ENCODE data around the gene BASP1. TPM values are rescaled to one million over a fixed set of nuclear protein-coding genes. Genes with fewer than 3 reads are reported as not detected.

Gene BASP1
- total and polyA plus RNA-seq, 11 donors, result 0.66 to 13.6 (median 2.8) TPM

DNA sequence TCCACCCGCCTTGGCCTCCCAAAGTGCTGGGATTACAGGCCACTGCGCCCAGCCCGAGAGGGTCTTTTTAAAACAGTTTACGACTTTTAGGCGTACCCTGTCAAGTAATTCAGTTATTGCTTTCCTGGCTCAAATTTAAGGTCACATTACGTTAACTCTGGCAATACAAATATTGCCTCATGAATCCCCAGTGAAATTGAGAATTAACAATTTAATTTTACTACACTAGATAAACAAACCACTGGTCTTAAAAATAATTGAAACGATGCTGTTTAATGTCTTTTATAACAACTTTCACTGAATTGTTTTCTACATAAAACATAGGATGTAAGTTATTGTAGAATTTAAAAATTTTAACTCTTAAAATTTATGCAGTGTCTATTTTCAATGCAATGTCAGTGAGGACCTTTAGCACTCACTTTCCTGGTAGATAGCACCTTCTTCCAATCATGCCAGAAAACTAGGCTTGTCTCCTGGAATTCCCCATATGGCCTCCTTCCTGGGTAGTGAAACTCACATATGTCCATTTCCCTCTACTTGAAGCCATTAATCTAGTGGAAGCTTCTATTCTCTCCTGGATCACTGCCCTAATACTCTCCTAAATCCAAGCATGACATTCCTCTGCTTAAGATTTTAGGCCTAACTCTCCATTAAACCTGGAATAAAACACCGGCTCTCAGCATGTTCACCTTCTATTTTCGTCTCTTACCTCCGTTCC, 13.5 kb downstream of the BASP1 start:
- Histone ChIP-seq H3K9me3 (no peaks in the 10 kb centered on the region), H3K4me3 (no peak overlapping the region), H3K27ac (no peak overlapping the region), H3K36me3 (no peaks in the 10 kb centered on the region), H3K27me3 (peaks cover 0 to 15% (median 0%) of the 10 kb centered on the region in 9 donors), H3K4me1 (peaks cover 0 to 37% (median 0%) of the 10 kb centered on the region in 12 donors)
- TF ChIP-seq POLR2A (IDR thresholded peaks at IDR 0.05), result no peak
- no peak for TF ChIP-seq CTCF (IDR thresholded peaks at IDR 0.05)
- WGBS, 4 donors, result 86 to 91% (median 87%) methylated on average over 10 of the region's 10 CpGs
- intact Hi-C loops (cut with DNase I), result no loop called here
- ATAC-seq (no peak), DNase-seq (no peak)

GRCh38 chr5:17232405-17232804, 15.0 kb downstream of the BASP1 start:
- H3K27ac ChIP-seq, result no peak overlapping the region
- DNase-seq (no peak), ATAC-seq (no peak)
- TF ChIP-seq POLR2A (IDR thresholded peaks at IDR 0.05) (no peak), CTCF (IDR thresholded peaks at IDR 0.05) (no peak)
- intact Hi-C loops (cut with DNase I), result no loop called here
- H3K4me1 ChIP-seq, result peaks cover 0 to 37% (median 0%) of the 10 kb centered on the region in 12 donors
- no peaks in the 10 kb centered on the region for H3K36me3 ChIP-seq
- 79 to 82% (median 81%) methylated on average over 9 of the region's 9 CpGs for WGBS, 4 donors
- no peaks in the 10 kb centered on the region for H3K9me3 ChIP-seq
- no peak overlapping the region for H3K4me3 ChIP-seq
- H3K27me3 ChIP-seq, result peaks cover 0 to 4% (median 0%) of the 10 kb centered on the region in 9 donors

- peaks cover 0 to 32% (median 0%) of the 10 kb centered on the region in 12 donors for H3K4me1 ChIP-seq
- H3K36me3 ChIP-seq, result no peaks in the 10 kb centered on the region
- intact Hi-C loops (cut with DNase I), result no loop called here
- DNase-seq, result no peak
- TF ChIP-seq POLR2A (IDR thresholded peaks at IDR 0.05) (no peak), CTCF (IDR thresholded peaks at IDR 0.05) (no peak)
- no peak overlapping the region for H3K4me3 ChIP-seq
- H3K27me3 ChIP-seq, result no peaks in the 10 kb centered on the region
- H3K27ac ChIP-seq, result no peak overlapping the region
- 79 to 89% (median 85%) methylated on average over 6 of the region's 6 CpGs for WGBS, 4 donors
- no peaks in the 10 kb centered on the region for H3K9me3 ChIP-seq
- ATAC-seq, result no peak
These were observed 16.1 kb downstream of the BASP1 start for GRCh38 chr5:17233488-17233887.

- DNase-seq (no peak), ATAC-seq (no peak)
- H3K36me3 ChIP-seq, result no peaks in the 10 kb centered on the region
- peaks cover 0 to 23% (median 0%) of the 10 kb centered on the region in 12 donors for H3K4me1 ChIP-seq
- no peaks in the 10 kb centered on the region for H3K27me3 ChIP-seq
- intact Hi-C loops (cut with DNase I), result no loop called here
- no peak overlapping the region for H3K27ac ChIP-seq
- H3K9me3 ChIP-seq, result no peaks in the 10 kb centered on the region
- WGBS, 4 donors, result 90 to 92% (median 91%) methylated on average over 5 of the region's 5 CpGs
- no peak overlapping the region for H3K4me3 ChIP-seq
- TF ChIP-seq POLR2A (IDR thresholded peaks at IDR 0.05) (no peak), CTCF (IDR thresholded peaks at IDR 0.05) (no peak)
These were observed 16.9 kb downstream of the BASP1 start for GRCh38 chr5:17234374-17234773.
